ENCODE results near the gene LARP4.

LARP4 gene

GRCh38 chr12:50504798-50505674, 104.4 kb downstream of the LARP4 start, which contains the start of gene DIP2B:
TSS of gene DIP2B (plus strand) at chr12:50504985. CDS start at chr12:50505141, 156 bp downstream.
- peak within 1 kb of the TSS; percentile 84 for H3K4me3 ChIP-seq (ENCODE audit: low read depth, low read length)
- H3K9me3 ChIP-seq (ENCODE audit: control insufficient read depth, insufficient read depth, low read length), result no peaks in the 10 kb centered on the region
- H3K36me3 ChIP-seq (ENCODE audit: control insufficient read depth, insufficient read depth, low read length), result peaks cover 2% of the 10 kb centered on the region
- peak within 1 kb of the TSS; percentile 85 for H3K9ac ChIP-seq (ENCODE audit: low read depth, low read length)
- peaks cover 7% of the 10 kb centered on the region for H3K4me1 ChIP-seq (ENCODE audit: control insufficient read depth, insufficient read depth, low read length)
- no peaks in the 10 kb centered on the region for H3K27me3 ChIP-seq (ENCODE audit: control insufficient read depth, insufficient read depth, low read length)

DNA sequence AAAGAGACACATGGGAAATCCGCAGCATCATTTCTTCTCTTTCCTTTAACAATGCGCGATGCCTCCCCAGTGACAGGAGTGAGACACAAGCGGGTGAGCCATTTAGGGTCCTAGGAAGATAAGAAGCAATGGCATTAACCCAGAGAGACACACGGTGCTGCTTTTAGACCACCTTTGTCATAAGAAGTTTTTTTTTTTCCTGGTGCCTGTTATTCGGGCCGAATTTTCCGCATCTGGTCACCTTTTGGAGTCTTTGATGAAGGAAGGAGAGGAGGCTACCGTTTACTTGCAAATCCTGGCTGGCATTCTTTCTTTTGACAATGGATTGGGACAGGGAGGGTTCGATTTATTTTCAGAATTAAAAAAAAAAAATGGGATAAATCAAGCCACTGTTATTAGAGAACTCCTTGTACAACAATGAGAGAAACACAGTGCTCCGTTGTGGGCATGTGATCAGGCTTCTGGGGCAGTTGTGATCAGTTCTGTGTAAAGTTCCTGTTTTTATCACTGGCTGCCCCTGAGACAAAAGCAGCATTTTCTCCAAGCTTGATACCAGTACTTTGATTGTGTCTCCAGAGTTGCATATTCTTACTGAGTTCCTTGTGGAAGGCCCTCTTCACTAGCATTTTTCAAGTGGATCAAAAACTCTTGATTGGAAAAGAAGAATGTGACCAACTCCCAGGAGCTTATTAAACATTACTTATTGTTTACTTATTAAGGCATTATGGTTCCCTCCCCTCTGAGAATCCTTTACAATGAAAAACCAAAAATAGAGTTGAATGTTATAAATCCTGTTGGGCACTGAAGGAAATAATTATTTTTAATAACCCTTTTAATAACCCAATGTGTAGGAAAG, 105.2 kb downstream of the LARP4 start:
- Histone ChIP-seq H3K36me3 (ENCODE audit: control insufficient read depth, insufficient read depth, low read length) (peaks cover 2% of the 10 kb centered on the region), H3K4me3 (ENCODE audit: low read depth, low read length) (peak overlapping the region; percentile 84), H3K9me3 (ENCODE audit: control insufficient read depth, insufficient read depth, low read length) (no peaks in the 10 kb centered on the region), H3K4me1 (ENCODE audit: control insufficient read depth, insufficient read depth, low read length) (peaks cover 7% of the 10 kb centered on the region), H3K9ac (ENCODE audit: low read depth, low read length) (peak overlapping the region; percentile 85), H3K27me3 (ENCODE audit: control insufficient read depth, insufficient read depth, low read length) (no peaks in the 10 kb centered on the region)

DNA sequence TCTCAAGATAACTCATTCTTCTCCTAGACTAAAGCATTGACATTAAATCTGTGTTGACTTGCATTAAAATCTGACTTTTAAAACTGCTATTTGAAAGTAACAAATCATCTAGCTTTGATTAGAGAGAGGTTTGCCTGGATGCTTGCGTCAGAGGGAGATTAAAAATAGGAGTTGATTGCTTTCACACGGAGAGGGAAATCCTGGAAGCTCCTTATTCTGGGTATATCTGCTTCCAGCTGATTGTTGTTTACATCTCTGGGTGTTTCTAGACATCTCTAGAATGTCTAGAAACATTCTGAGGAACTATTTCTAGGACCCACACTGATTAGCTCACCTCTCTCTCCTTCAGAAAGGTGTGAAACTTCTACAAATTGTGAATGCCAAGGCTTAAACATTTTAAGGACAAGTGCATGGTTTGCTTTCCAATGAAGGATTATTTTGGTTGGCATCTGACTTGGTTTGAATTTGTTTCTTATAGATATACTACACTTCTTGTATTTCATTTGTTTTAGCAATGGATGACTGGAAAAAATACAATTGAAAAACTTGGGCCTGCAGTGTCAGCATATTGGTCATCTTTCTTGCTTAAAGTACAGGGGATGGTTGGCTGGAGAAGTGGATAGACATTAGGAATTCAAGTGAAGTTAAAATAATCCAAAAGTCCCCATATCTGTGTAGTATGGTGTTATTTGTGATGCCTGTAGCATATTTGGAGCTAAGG, 106.2 kb downstream of the LARP4 start:
- Histone ChIP-seq H3K36me3 (ENCODE audit: control insufficient read depth, insufficient read depth, low read length) (peaks cover 2% of the 10 kb centered on the region), H3K9ac (ENCODE audit: low read depth, low read length) (no peak overlapping the region), H3K9me3 (ENCODE audit: control insufficient read depth, insufficient read depth, low read length) (no peaks in the 10 kb centered on the region), H3K27me3 (ENCODE audit: control insufficient read depth, insufficient read depth, low read length) (no peaks in the 10 kb centered on the region), H3K4me1 (ENCODE audit: control insufficient read depth, insufficient read depth, low read length) (peaks cover 7% of the 10 kb centered on the region), H3K4me3 (ENCODE audit: low read depth, low read length) (peak overlapping the region; percentile 8)

GRCh38 chr12:50507474-50507838, 106.8 kb downstream of the LARP4 start:
- Histone ChIP-seq H3K4me1 (ENCODE audit: control insufficient read depth, insufficient read depth, low read length) (peaks cover 7% of the 10 kb centered on the region), H3K4me3 (ENCODE audit: low read depth, low read length) (no peak overlapping the region), H3K9me3 (ENCODE audit: control insufficient read depth, insufficient read depth, low read length) (no peaks in the 10 kb centered on the region), H3K36me3 (ENCODE audit: control insufficient read depth, insufficient read depth, low read length) (peaks cover 2% of the 10 kb centered on the region), H3K9ac (ENCODE audit: low read depth, low read length) (no peak overlapping the region), H3K27me3 (ENCODE audit: control insufficient read depth, insufficient read depth, low read length) (no peaks in the 10 kb centered on the region)

GRCh38 chr12:50507930-50508329, 107.2 kb downstream of the LARP4 start:
- no peaks in the 10 kb centered on the region for H3K9me3 ChIP-seq (ENCODE audit: control insufficient read depth, insufficient read depth, low read length)
- H3K9ac ChIP-seq (ENCODE audit: low read depth, low read length), result no peak overlapping the region
- H3K36me3 ChIP-seq (ENCODE audit: control insufficient read depth, insufficient read depth, low read length), result peaks cover 2% of the 10 kb centered on the region
- H3K27me3 ChIP-seq (ENCODE audit: control insufficient read depth, insufficient read depth, low read length), result no peaks in the 10 kb centered on the region
- H3K4me1 ChIP-seq (ENCODE audit: control insufficient read depth, insufficient read depth, low read length), result peaks cover 7% of the 10 kb centered on the region
- no peak overlapping the region for H3K4me3 ChIP-seq (ENCODE audit: low read depth, low read length)

GRCh38 chr12:50508414-50508813, 107.7 kb downstream of the LARP4 start:
- H3K9ac ChIP-seq (ENCODE audit: low read depth, low read length), result no peak overlapping the region
- H3K36me3 ChIP-seq (ENCODE audit: control insufficient read depth, insufficient read depth, low read length), result peaks cover 2% of the 10 kb centered on the region
- peaks cover 7% of the 10 kb centered on the region for H3K4me1 ChIP-seq (ENCODE audit: control insufficient read depth, insufficient read depth, low read length)
- H3K27me3 ChIP-seq (ENCODE audit: control insufficient read depth, insufficient read depth, low read length), result no peaks in the 10 kb centered on the region
- no peaks in the 10 kb centered on the region for H3K9me3 ChIP-seq (ENCODE audit: control insufficient read depth, insufficient read depth, low read length)
- no peak overlapping the region for H3K4me3 ChIP-seq (ENCODE audit: low read depth, low read length)

- Histone ChIP-seq H3K9me3 (ENCODE audit: control insufficient read depth, insufficient read depth, low read length) (no peaks in the 10 kb centered on the region), H3K9ac (ENCODE audit: low read depth, low read length) (no peak overlapping the region), H3K4me3 (ENCODE audit: low read depth, low read length) (no peak overlapping the region), H3K4me1 (ENCODE audit: control insufficient read depth, insufficient read depth, low read length) (peaks cover 7% of the 10 kb centered on the region), H3K36me3 (ENCODE audit: control insufficient read depth, insufficient read depth, low read length) (peaks cover 2% of the 10 kb centered on the region), H3K27me3 (ENCODE audit: control insufficient read depth, insufficient read depth, low read length) (no peaks in the 10 kb centered on the region)
Measured at GRCh38 chr12:50508970-50509663, 108.4 kb downstream of the LARP4 start.

DNA sequence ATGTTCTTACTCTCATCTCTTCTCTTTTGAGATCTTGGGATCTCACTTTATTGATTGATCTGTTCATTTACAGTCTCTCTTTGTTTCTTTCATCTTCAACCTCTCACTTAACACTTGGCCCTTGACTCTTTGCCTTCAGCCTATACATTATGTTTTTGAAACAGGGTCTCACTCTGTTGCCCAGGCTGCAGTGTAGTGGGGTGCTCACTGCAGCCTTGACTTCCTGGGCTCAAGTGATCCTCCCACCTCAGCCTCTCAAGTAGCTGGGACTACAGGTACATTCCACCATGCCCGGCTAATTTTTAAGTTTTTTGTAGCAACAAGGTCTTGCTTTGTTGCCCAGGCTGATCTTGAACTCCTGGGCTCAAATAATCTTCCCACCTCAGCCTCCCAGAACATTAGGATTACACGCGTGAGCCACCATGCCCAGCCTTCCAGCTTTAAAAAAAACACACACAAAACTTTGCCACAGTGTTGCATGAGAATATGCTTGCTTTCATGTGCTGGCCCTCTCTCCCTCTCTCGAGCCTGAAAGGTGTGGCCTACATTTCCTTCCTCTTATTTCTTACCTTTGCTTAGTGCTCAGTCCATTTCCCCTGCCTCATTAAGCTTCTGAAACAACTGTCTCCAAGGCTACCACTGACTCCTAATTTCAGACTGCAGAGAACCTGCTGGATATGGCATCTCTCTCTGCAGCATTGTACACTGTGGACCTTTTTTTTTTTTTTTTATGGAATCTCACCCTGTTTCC, 114.0 kb downstream of the LARP4 start:
- Histone ChIP-seq H3K27me3 (ENCODE audit: control insufficient read depth, insufficient read depth, low read length) (no peaks in the 10 kb centered on the region), H3K4me3 (ENCODE audit: low read depth, low read length) (no peak overlapping the region), H3K36me3 (ENCODE audit: control insufficient read depth, insufficient read depth, low read length) (no peaks in the 10 kb centered on the region), H3K9me3 (ENCODE audit: control insufficient read depth, insufficient read depth, low read length) (no peaks in the 10 kb centered on the region), H3K4me1 (ENCODE audit: control insufficient read depth, insufficient read depth, low read length) (peaks cover 5% of the 10 kb centered on the region), H3K9ac (ENCODE audit: low read depth, low read length) (no peak overlapping the region)

DNA sequence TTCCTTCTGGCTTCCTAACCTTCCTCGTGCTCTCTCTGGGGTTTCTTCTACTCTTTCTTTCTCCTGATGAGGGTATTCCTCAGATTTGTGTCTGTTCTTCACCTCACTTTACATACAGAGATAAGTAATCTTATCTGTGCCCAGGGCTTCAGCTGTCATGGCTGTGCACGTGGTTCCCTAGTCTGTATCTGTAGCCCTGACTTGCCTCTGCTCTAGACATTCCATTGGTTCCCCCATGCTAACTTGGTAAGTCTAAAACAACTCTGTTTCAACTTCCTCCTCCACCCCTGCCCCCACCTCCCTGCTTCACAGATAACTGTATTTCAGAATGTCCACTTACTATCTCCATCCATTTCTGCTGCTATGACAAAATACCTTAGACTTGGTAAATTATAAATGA, 114.9 kb downstream of the LARP4 start:
- H3K36me3 ChIP-seq (ENCODE audit: control insufficient read depth, insufficient read depth, low read length), result no peaks in the 10 kb centered on the region
- no peak overlapping the region for H3K4me3 ChIP-seq (ENCODE audit: low read depth, low read length)
- H3K9ac ChIP-seq (ENCODE audit: low read depth, low read length), result no peak overlapping the region
- no peaks in the 10 kb centered on the region for H3K9me3 ChIP-seq (ENCODE audit: control insufficient read depth, insufficient read depth, low read length)
- peaks cover 5% of the 10 kb centered on the region for H3K4me1 ChIP-seq (ENCODE audit: control insufficient read depth, insufficient read depth, low read length)
- no peaks in the 10 kb centered on the region for H3K27me3 ChIP-seq (ENCODE audit: control insufficient read depth, insufficient read depth, low read length)

GRCh38 chr12:50517421-50518048, 116.8 kb downstream of the LARP4 start:
- H3K36me3 ChIP-seq (ENCODE audit: control insufficient read depth, insufficient read depth, low read length), result no peaks in the 10 kb centered on the region
- no peak overlapping the region for H3K9ac ChIP-seq (ENCODE audit: low read depth, low read length)
- H3K9me3 ChIP-seq (ENCODE audit: control insufficient read depth, insufficient read depth, low read length), result no peaks in the 10 kb centered on the region
- H3K4me1 ChIP-seq (ENCODE audit: control insufficient read depth, insufficient read depth, low read length), result peaks cover 5% of the 10 kb centered on the region
- no peak overlapping the region for H3K4me3 ChIP-seq (ENCODE audit: low read depth, low read length)
- H3K27me3 ChIP-seq (ENCODE audit: control insufficient read depth, insufficient read depth, low read length), result no peaks in the 10 kb centered on the region

All from iPS-15b (cell line).